ENCODE measurements around the gene SFT2D2.

The SFT2D2 gene

GRCh38 chr1:168236836-168237611 is 11.2 kb downstream of the SFT2D2 start:
- no peak overlapping the region for H3K4me3 ChIP-seq (ENCODE audit: insufficient read depth, low read depth, low read length, poor library complexity, severe bottlenecking)
- H3K27ac ChIP-seq (ENCODE audit: insufficient read depth, low read length, poor library complexity, severe bottlenecking): no peak overlapping the region
- no peak for DNase-seq
- H3K27me3 ChIP-seq (replicated peaks; ENCODE audit: control insufficient read depth, insufficient read depth, low read length, poor library complexity, severe bottlenecking): no peaks in the 10 kb centered on the region
- peaks cover 3% of the 10 kb centered on the region for H3K4me1 ChIP-seq (ENCODE audit: control insufficient read depth, insufficient read depth, low read length, poor library complexity, severe bottlenecking)
- H3K9me3 ChIP-seq (ENCODE audit: control insufficient read depth, low read length): no peaks in the 10 kb centered on the region
- peaks cover 27% of the 10 kb centered on the region for H3K36me3 ChIP-seq (ENCODE audit: control insufficient read depth, insufficient read depth, low read length)

- H3K9me3 ChIP-seq (ENCODE audit: control insufficient read depth, low read length): no peaks in the 10 kb centered on the region
- H3K4me1 ChIP-seq (ENCODE audit: control insufficient read depth, insufficient read depth, low read length, poor library complexity, severe bottlenecking): no peaks in the 10 kb centered on the region
- peaks cover 42% of the 10 kb centered on the region for H3K36me3 ChIP-seq (ENCODE audit: control insufficient read depth, insufficient read depth, low read length)
- no peak overlapping the region for H3K27ac ChIP-seq (ENCODE audit: insufficient read depth, low read length, poor library complexity, severe bottlenecking)
- no peaks in the 10 kb centered on the region for H3K27me3 ChIP-seq (replicated peaks; ENCODE audit: control insufficient read depth, insufficient read depth, low read length, poor library complexity, severe bottlenecking)
- DNase-seq: no peak
- no peak overlapping the region for H3K4me3 ChIP-seq (ENCODE audit: insufficient read depth, low read depth, low read length, poor library complexity, severe bottlenecking)
Measured at GRCh38 chr1:168243198-168243597, 17.4 kb downstream of the SFT2D2 start.

GRCh38 chr1:168243636-168244212 is 17.9 kb downstream of the SFT2D2 start:
- peaks cover 40% of the 10 kb centered on the region for H3K36me3 ChIP-seq (ENCODE audit: control insufficient read depth, insufficient read depth, low read length)

GRCh38 chr1:168245042-168245441 is 19.2 kb downstream of the SFT2D2 start:
- Histone ChIP-seq H3K36me3 (ENCODE audit: control insufficient read depth, insufficient read depth, low read length) (peaks cover 41% of the 10 kb centered on the region), H3K27ac (ENCODE audit: insufficient read depth, low read length, poor library complexity, severe bottlenecking) (no peak overlapping the region), H3K4me3 (ENCODE audit: insufficient read depth, low read depth, low read length, poor library complexity, severe bottlenecking) (no peak overlapping the region), H3K9me3 (ENCODE audit: control insufficient read depth, low read length) (no peaks in the 10 kb centered on the region), H3K4me1 (ENCODE audit: control insufficient read depth, insufficient read depth, low read length, poor library complexity, severe bottlenecking) (no peaks in the 10 kb centered on the region), H3K27me3 (replicated peaks; ENCODE audit: control insufficient read depth, insufficient read depth, low read length, poor library complexity, severe bottlenecking) (no peaks in the 10 kb centered on the region)
- no peak for DNase-seq

More at GRCh38 chr1:168243636-168244212, 17.9 kb downstream of the SFT2D2 start:
- no peak overlapping the region for H3K4me3 ChIP-seq (ENCODE audit: insufficient read depth, low read depth, low read length, poor library complexity, severe bottlenecking)
- H3K4me1 ChIP-seq (ENCODE audit: control insufficient read depth, insufficient read depth, low read length, poor library complexity, severe bottlenecking): no peaks in the 10 kb centered on the region
- H3K9me3 ChIP-seq (ENCODE audit: control insufficient read depth, low read length): no peaks in the 10 kb centered on the region
- no peak overlapping the region for H3K27ac ChIP-seq (ENCODE audit: insufficient read depth, low read length, poor library complexity, severe bottlenecking)
- no peaks in the 10 kb centered on the region for H3K27me3 ChIP-seq (replicated peaks; ENCODE audit: control insufficient read depth, insufficient read depth, low read length, poor library complexity, severe bottlenecking)
- no peak for DNase-seq

- no peak for DNase-seq
- no peaks in the 10 kb centered on the region for H3K27me3 ChIP-seq (replicated peaks; ENCODE audit: control insufficient read depth, insufficient read depth, low read length, poor library complexity, severe bottlenecking)
- H3K36me3 ChIP-seq (ENCODE audit: control insufficient read depth, insufficient read depth, low read length): peaks cover 35% of the 10 kb centered on the region
- H3K27ac ChIP-seq (ENCODE audit: insufficient read depth, low read length, poor library complexity, severe bottlenecking): no peak overlapping the region
- H3K9me3 ChIP-seq (ENCODE audit: control insufficient read depth, low read length): no peaks in the 10 kb centered on the region
- H3K4me1 ChIP-seq (ENCODE audit: control insufficient read depth, insufficient read depth, low read length, poor library complexity, severe bottlenecking): no peaks in the 10 kb centered on the region
- H3K4me3 ChIP-seq (ENCODE audit: insufficient read depth, low read depth, low read length, poor library complexity, severe bottlenecking): no peak overlapping the region
Measured at GRCh38 chr1:168246506-168246905, 20.7 kb downstream of the SFT2D2 start.

- DNase-seq: no peak
Measured at GRCh38 chr1:168252204-168252733, 26.5 kb downstream of the SFT2D2 start.

GRCh38 chr1:168256164-168256563 is 30.4 kb downstream of the SFT2D2 start:
- H3K36me3 ChIP-seq (ENCODE audit: control insufficient read depth, insufficient read depth, low read length): peaks cover 4% of the 10 kb centered on the region
- H3K27me3 ChIP-seq (replicated peaks; ENCODE audit: control insufficient read depth, insufficient read depth, low read length, poor library complexity, severe bottlenecking): no peaks in the 10 kb centered on the region
- H3K4me3 ChIP-seq (ENCODE audit: insufficient read depth, low read depth, low read length, poor library complexity, severe bottlenecking): no peak overlapping the region
- DNase-seq: no peak
- no peak overlapping the region for H3K27ac ChIP-seq (ENCODE audit: insufficient read depth, low read length, poor library complexity, severe bottlenecking)
- H3K9me3 ChIP-seq (ENCODE audit: control insufficient read depth, low read length): no peaks in the 10 kb centered on the region
- H3K4me1 ChIP-seq (ENCODE audit: control insufficient read depth, insufficient read depth, low read length, poor library complexity, severe bottlenecking): no peaks in the 10 kb centered on the region

More at GRCh38 chr1:168252204-168252733, 26.5 kb downstream of the SFT2D2 start:
- H3K4me1 ChIP-seq (ENCODE audit: control insufficient read depth, insufficient read depth, low read length, poor library complexity, severe bottlenecking): no peaks in the 10 kb centered on the region
- peaks cover 14% of the 10 kb centered on the region for H3K36me3 ChIP-seq (ENCODE audit: control insufficient read depth, insufficient read depth, low read length)
- H3K27me3 ChIP-seq (replicated peaks; ENCODE audit: control insufficient read depth, insufficient read depth, low read length, poor library complexity, severe bottlenecking): no peaks in the 10 kb centered on the region
- H3K9me3 ChIP-seq (ENCODE audit: control insufficient read depth, low read length): no peaks in the 10 kb centered on the region
- H3K4me3 ChIP-seq (ENCODE audit: insufficient read depth, low read depth, low read length, poor library complexity, severe bottlenecking): no peak overlapping the region
- no peak overlapping the region for H3K27ac ChIP-seq (ENCODE audit: insufficient read depth, low read length, poor library complexity, severe bottlenecking)

- no peak for DNase-seq
- Histone ChIP-seq H3K4me3 (ENCODE audit: insufficient read depth, low read depth, low read length, poor library complexity, severe bottlenecking) (no peak overlapping the region), H3K9me3 (ENCODE audit: control insufficient read depth, low read length) (no peaks in the 10 kb centered on the region)
Measured at GRCh38 chr1:168257397-168257796, 31.6 kb downstream of the SFT2D2 start.

GRCh38 chr1:168259567-168259966 is 33.8 kb downstream of the SFT2D2 start:
- DNase-seq: no peak
- no peaks in the 10 kb centered on the region for H3K27me3 ChIP-seq (replicated peaks; ENCODE audit: control insufficient read depth, insufficient read depth, low read length, poor library complexity, severe bottlenecking)
- no peak overlapping the region for H3K27ac ChIP-seq (ENCODE audit: insufficient read depth, low read length, poor library complexity, severe bottlenecking)
- no peak overlapping the region for H3K4me3 ChIP-seq (ENCODE audit: insufficient read depth, low read depth, low read length, poor library complexity, severe bottlenecking)
- H3K4me1 ChIP-seq (ENCODE audit: control insufficient read depth, insufficient read depth, low read length, poor library complexity, severe bottlenecking): no peaks in the 10 kb centered on the region
- H3K36me3 ChIP-seq (ENCODE audit: control insufficient read depth, insufficient read depth, low read length): peaks cover 4% of the 10 kb centered on the region
- no peaks in the 10 kb centered on the region for H3K9me3 ChIP-seq (ENCODE audit: control insufficient read depth, low read length)

More at GRCh38 chr1:168257397-168257796, 31.6 kb downstream of the SFT2D2 start:
- Histone ChIP-seq H3K4me1 (ENCODE audit: control insufficient read depth, insufficient read depth, low read length, poor library complexity, severe bottlenecking) (no peaks in the 10 kb centered on the region), H3K27ac (ENCODE audit: insufficient read depth, low read length, poor library complexity, severe bottlenecking) (no peak overlapping the region), H3K27me3 (replicated peaks; ENCODE audit: control insufficient read depth, insufficient read depth, low read length, poor library complexity, severe bottlenecking) (no peaks in the 10 kb centered on the region), H3K36me3 (ENCODE audit: control insufficient read depth, insufficient read depth, low read length) (peaks cover 4% of the 10 kb centered on the region)

GRCh38 chr1:168260393-168260792 is 34.6 kb downstream of the SFT2D2 start:
- H3K27me3 ChIP-seq (replicated peaks; ENCODE audit: control insufficient read depth, insufficient read depth, low read length, poor library complexity, severe bottlenecking): no peaks in the 10 kb centered on the region
- no peaks in the 10 kb centered on the region for H3K4me1 ChIP-seq (ENCODE audit: control insufficient read depth, insufficient read depth, low read length, poor library complexity, severe bottlenecking)
- H3K9me3 ChIP-seq (ENCODE audit: control insufficient read depth, low read length): no peaks in the 10 kb centered on the region
- no peak for DNase-seq
- H3K4me3 ChIP-seq (ENCODE audit: insufficient read depth, low read depth, low read length, poor library complexity, severe bottlenecking): no peak overlapping the region
- no peak overlapping the region for H3K27ac ChIP-seq (ENCODE audit: insufficient read depth, low read length, poor library complexity, severe bottlenecking)
- no peaks in the 10 kb centered on the region for H3K36me3 ChIP-seq (ENCODE audit: control insufficient read depth, insufficient read depth, low read length)

Measured in effector memory CD4-positive, alpha-beta T cell (primary cell).